GM12878 (cell line): Measurements from ENCODE around the gene TNFRSF1A. TPM values are rescaled to one million over a fixed set of nuclear protein-coding genes. Genes with fewer than 3 reads are reported as not detected.

Source experiments
- ATAC-seq: fragments of 200-7000 bp; cut with Tn5 transposase; 3 replicates; pipeline ENCODE4 v1.9.1; 2020; ENCODE audit warnings: mild to moderate bottlenecking, moderate library complexity
- BruUV-seq: library from RNA; stranded (reverse); fragments of 400-500 nt; replicated peaks from 2 replicates; lab custom pipeline; 2021; lab: Mats Ljungman, UMichigan
- CTCF ChIA-PET: fragments of 300-600 bp; sonication (Branson Sonifier 250); formaldehyde crosslinking; extraction: SDS; loops from one replicate; lab custom pipeline; 2021; ENCODE audit warnings: inconsistent platforms; lab: Yijun Ruan, JAX
- POLR2A ChIA-PET: fragments of 350-600 bp; formaldehyde crosslinking; extraction: SDS; loops from one replicate; lab custom pipeline; 2021; ENCODE audit warnings: inconsistent platforms; lab: Charles Lee
- RAD21 ChIA-PET: fragments of 300-600 bp; sonication (Branson Sonifier 250); formaldehyde crosslinking; loops from one replicate; lab custom pipeline; 2023; ENCODE audit warnings: antibody characterized with exemption; ENCODE audit not compliant: unreplicated experiment; lab: Charles Lee
- SMC1A ChIA-PET: fragments of 300-600 bp; sonication (Branson Sonifier 250); formaldehyde crosslinking; loops from one replicate; lab custom pipeline; 2023; ENCODE audit not compliant: unreplicated experiment, uncharacterized antibody; lab: Charles Lee
- DNase-seq: peaks from one replicate; pipeline ENCODE4 v3.0.0-alpha.2; 2011; ENCODE audit warnings: low read depth, low spot score
- FAIRE-seq: peaks from 3 replicates; lab custom pipeline; 2011; peaks lifted over from hg19 to GRCh38; lab: Jason Lieb, UNC
- H2AFZ ChIP-seq: 2 replicates; pipeline ENCODE4 v1.6.0; 2011; ENCODE audit warnings: low read depth, low read length, control low read depth; ENCODE audit not compliant: control insufficient read depth
- H3K27ac ChIP-seq: 2 replicates; pipeline ENCODE4 v1.5.1; 2011; ENCODE audit warnings: control low read depth; ENCODE audit not compliant: control insufficient read depth, insufficient read depth
- H3K27me3 ChIP-seq, 2 experiments: replicated peaks in 1 of 2; 2 replicates each; pipeline versions ENCODE4 v1.6.0 to v1.6.1; 2011; ENCODE audit warnings: low read length in 1 of 2; ENCODE audit not compliant: control insufficient read depth in 2 of 2, insufficient read depth in 2 of 2
- H3K36me3 ChIP-seq, 2 experiments: 2 replicates each; pipeline ENCODE4 v1.5.1; 2011; ENCODE audit warnings: low read length in 1 of 2; ENCODE audit not compliant: control insufficient read depth in 2 of 2, insufficient read depth in 2 of 2
- H3K4me1 ChIP-seq: 2 replicates; pipeline ENCODE4 v1.6.1; 2011; ENCODE audit warnings: mild to moderate bottlenecking, low read length, moderate library complexity, mixed read lengths; ENCODE audit not compliant: control insufficient read depth, insufficient read depth
- H3K4me2 ChIP-seq: 2 replicates; pipeline ENCODE4 v1.6.0; 2011; ENCODE audit warnings: control low read depth; ENCODE audit not compliant: control insufficient read depth, insufficient read depth
- H3K4me3 ChIP-seq: fragments of 200-600 bp; sonication (generic); 2 replicates; pipeline ENCODE4 v1.5.1; 2016
- H3K79me2 ChIP-seq: 2 replicates; pipeline ENCODE4 v1.6.0; 2011; ENCODE audit warnings: low read length; ENCODE audit not compliant: control insufficient read depth, insufficient read depth
- H3K9ac ChIP-seq: 2 replicates; pipeline ENCODE4 v1.8.0; 2011; ENCODE audit warnings: low read length, control low read depth, mixed read lengths; ENCODE audit not compliant: control insufficient read depth, insufficient read depth
- H3K9me3 ChIP-seq: replicated peaks from 3 replicates; pipeline ENCODE4 v1.5.1; 2011; ENCODE audit warnings: mild to moderate bottlenecking, low read length; ENCODE audit not compliant: control insufficient read depth, insufficient read depth
- H4K20me1 ChIP-seq: 2 replicates; pipeline ENCODE4 v1.6.0; 2011; ENCODE audit not compliant: control insufficient read depth, insufficient read depth
- CBFB ChIP-seq: IDR thresholded peaks from 2 replicates; pipeline ENCODE4 v1.6.1; 2016; ENCODE audit warnings: antibody characterized with exemption, low read depth
- CHD2 ChIP-seq: IDR thresholded peaks from 2 replicates; pipeline ENCODE4 v1.6.1; 2011; ENCODE audit warnings: low read depth, low read length, improper control_type of control experiment, borderline replicate concordance
- ETV6 ChIP-seq, 2 experiments: fragments of 450-650 bp in 1 of 2; IDR thresholded peaks in 1 of 2; conservative IDR thresholded peaks in 1 of 2; 2 replicates each; pipeline ENCODE4 v1.6.1; 2014; ENCODE audit warnings: antibody characterized with exemption in 1 of 2, borderline replicate concordance in 1 of 2, low read depth in 1 of 2, mild to moderate bottlenecking in 1 of 2, moderate library complexity in 1 of 2
- GABPA ChIP-seq: IDR thresholded peaks from 2 replicates; pipeline ENCODE4 v1.6.1; 2014; ENCODE audit warnings: antibody characterized with exemption, low read depth, mild to moderate bottlenecking, inconsistent platforms
- JUND ChIP-seq: IDR thresholded peaks from 2 replicates; pipeline ENCODE4 v1.6.1; 2012; ENCODE audit warnings: low read depth, mild to moderate bottlenecking, low read length, improper control_type of control experiment, moderate library complexity
- KDM1A ChIP-seq: fragments of 200-600 bp; sonication (generic); IDR thresholded peaks from 2 replicates; pipeline ENCODE4 v1.6.1; 2016; ENCODE audit warnings: borderline replicate concordance
- MAX ChIP-seq: IDR thresholded peaks from 2 replicates; pipeline ENCODE4 v1.6.1; 2012; ENCODE audit warnings: low read depth, low read length, improper control_type of control experiment
- POLR2AphosphoS2 ChIP-seq: IDR thresholded peaks from 2 replicates; pipeline ENCODE4 v1.6.1; 2011; ENCODE audit warnings: low read depth, mild to moderate bottlenecking, low read length, improper control_type of control experiment, moderate library complexity
- RAD21 ChIP-seq: IDR thresholded peaks from 2 replicates; pipeline ENCODE4 v1.6.1; 2011; ENCODE audit warnings: mild to moderate bottlenecking, low read depth, low read length, moderate library complexity; ENCODE audit not compliant: insufficient read depth
- ZNF274 ChIP-seq: IDR thresholded peaks from one replicate; pipeline ENCODE4 v1.8.0; 2011; ENCODE audit not compliant: insufficient read length, insufficient read depth
- WGBS: methylation state at CpG from one replicate; pipeline ENCODE4 v1.1.6; 2016; ENCODE audit warnings: low lambda C conversion rate; ENCODE audit not compliant: insufficient replicate concordance, insufficient coverage; ENCODE audit errors: missing lambda C conversion rate; 5-methylcytosine and 5-hydroxymethylcytosine counted together
- in situ Hi-C: fragments of 300-500 bp; cut with MboI; formaldehyde crosslinking; loops from 9 replicates; pipeline ENCODE4 v1.14.3; 2018; ENCODE audit warnings: mixed read lengths
- intact Hi-C: fragments of 100-400 bp; cut with micrococcal nuclease; formaldehyde crosslinking; loops from one replicate; pipeline ENCODE4 v1.14.2; 2022; ENCODE audit not compliant: unreplicated experiment
- polyA plus RNA-seq, 11 experiments: library from polyadenylated mRNA; depleted of rRNA in 4 of 11; unstranded in 6 of 11; stranded (reverse) in 5 of 11; fragments of >200 nt; fragmentation: Nextera tagmentation in 4 of 11; fragmentation: Illumina TruSeq in 1 of 11; extraction: Ambion mirVana in 4 of 11; extraction: Trizol in 1 of 11; gene quantifications; 1 replicate in 1 of 11; 2 replicates in 10 of 11; pipeline versions ENCODE4 v1.2.1 to v1.2.3, GENCODE V29; 2011 to 2016; ENCODE audit warnings: inconsistent platforms in 2 of 11, missing spikeins in 2 of 11, low read depth in 1 of 11
- total RNA-seq, 4 experiments: library from RNA; depleted of rRNA in 3 of 4; stranded (reverse); fragments of >200 nt in 3 of 4; fragmentation: Illumina TruSeq in 1 of 4; extraction: Trizol in 1 of 4; gene quantifications; 2 replicates each; pipeline versions ENCODE4 v1.2.1 to v1.2.3, GENCODE V29; 2013 to 2021
- TF ChIP-seq, protein P1 (sequence below): fragments of 450-650 bp; IDR thresholded peaks from 2 replicates; pipeline ENCODE4 v1.6.1; 2016; ENCODE audit warnings: mild to moderate bottlenecking
- TF ChIP-seq, protein P2 (sequence below): IDR thresholded peaks from 2 replicates; pipeline ENCODE4 v1.6.1; 2012; ENCODE audit warnings: mild to moderate bottlenecking, low read depth, low read length

Gene TNFRSF1A
- total and polyA plus RNA-seq, 10 of the 15 experiments (the other 5 are each of a cell fraction or from before 2014, with no cell fraction given) = 0.24 to 16.5 (median 13.0) TPM

DNA sequence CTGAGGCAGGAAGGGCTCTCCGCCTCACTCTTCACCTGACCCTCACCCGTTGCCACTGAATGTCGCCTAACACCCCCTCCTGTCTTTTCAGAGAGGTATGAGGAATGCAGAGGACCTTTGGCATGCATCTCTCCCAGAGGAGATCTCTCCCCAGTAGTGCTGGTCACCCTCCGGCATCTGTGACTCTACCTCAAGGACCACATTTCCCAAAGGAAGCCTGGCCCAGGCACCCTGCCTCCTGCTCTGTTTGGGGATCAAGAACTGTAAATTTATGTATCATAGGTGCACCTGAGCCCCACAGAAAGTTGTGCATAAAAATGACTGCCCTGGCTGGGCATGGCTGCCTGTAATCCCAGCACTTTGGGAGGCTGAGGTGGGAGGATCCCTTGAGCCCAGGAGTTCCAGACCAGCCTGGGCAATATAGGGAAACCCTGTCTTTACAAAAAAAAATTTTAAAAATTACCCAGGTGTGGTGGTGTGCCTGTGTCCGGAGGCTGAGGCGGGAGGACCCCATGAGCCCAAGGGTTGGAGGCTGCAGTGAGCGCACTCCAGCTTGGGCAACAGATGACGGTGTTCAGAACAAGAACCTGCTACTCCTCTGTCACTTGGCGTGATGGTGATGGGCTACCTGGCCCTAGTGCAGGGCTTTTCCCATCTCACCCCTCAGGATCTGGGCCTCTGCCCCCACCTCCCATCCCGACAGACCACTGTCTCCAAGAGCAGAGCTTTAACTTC, 13.7 kb downstream of the TNFRSF1A start:
- no peak overlapping the region for H3K27ac ChIP-seq
- no TSS peak for BruUV-seq
- H2AFZ ChIP-seq = no peak overlapping the region
- H3K79me2 ChIP-seq = no peaks in the 10 kb centered on the region
- H3K36me3 ChIP-seq = peaks cover 6 to 8% of the 10 kb centered on the region in 2 experiments; a peak in 3 of 4 replicates
- no peaks in the 10 kb centered on the region for H3K27me3 ChIP-seq
- SMC1A ChIA-PET = interaction anchor here (1.4 to 3.4 kb wide), 3 partner anchors 12 to 211 kb away, joined by 4 to 14 read pairs (median 6); no protein-coding TSS in a partner anchor
- in situ Hi-C loops (no loop called here), intact Hi-C loops (no loop called here)
- 74% methylated on average over 9 of the region's 10 CpGs for WGBS
- no peak overlapping the region for H3K4me2 ChIP-seq
- H4K20me1 ChIP-seq = no peaks in the 10 kb centered on the region
- POLR2A ChIA-PET = interaction anchor here (1.1 to 3.4 kb wide), 3 partner anchors 8 to 119 kb away, joined by 3 to 15 read pairs (median 12); no protein-coding TSS in a partner anchor
- no peak overlapping the region for H3K4me3 ChIP-seq
- RAD21 ChIA-PET = no interaction called here
- no peaks in the 10 kb centered on the region for H3K9me3 ChIP-seq
- TF ChIP-seq GABPA (no peak), MAX (no peak), CHD2 (no peak), ETV6 (conservative IDR thresholded peaks at IDR 0.05 in 1 of 2, IDR thresholded peaks at IDR 0.05 in 1 of 2; ENCODE audit: borderline replicate concordance in 1 of 2, low read depth in 1 of 2) (no peak), RAD21 (no peak), CBFB (no peak), POLR2AphosphoS2 (no peak), KDM1A (no peak), JUND (no peak), ZNF274 (no peak)
- TF ChIP-seq, protein P1, sequence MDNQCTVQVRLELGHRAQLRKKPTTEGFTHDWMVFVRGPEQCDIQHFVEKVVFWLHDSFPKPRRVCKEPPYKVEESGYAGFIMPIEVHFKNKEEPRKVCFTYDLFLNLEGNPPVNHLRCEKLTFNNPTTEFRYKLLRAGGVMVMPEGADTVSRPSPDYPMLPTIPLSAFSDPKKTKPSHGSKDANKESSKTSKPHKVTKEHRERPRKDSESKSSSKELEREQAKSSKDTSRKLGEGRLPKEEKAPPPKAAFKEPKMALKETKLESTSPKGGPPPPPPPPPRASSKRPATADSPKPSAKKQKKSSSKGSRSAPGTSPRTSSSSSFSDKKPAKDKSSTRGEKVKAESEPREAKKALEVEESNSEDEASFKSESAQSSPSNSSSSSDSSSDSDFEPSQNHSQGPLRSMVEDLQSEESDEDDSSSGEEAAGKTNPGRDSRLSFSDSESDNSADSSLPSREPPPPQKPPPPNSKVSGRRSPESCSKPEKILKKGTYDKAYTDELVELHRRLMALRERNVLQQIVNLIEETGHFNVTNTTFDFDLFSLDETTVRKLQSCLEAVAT = no peak
- TF ChIP-seq, protein P2, sequence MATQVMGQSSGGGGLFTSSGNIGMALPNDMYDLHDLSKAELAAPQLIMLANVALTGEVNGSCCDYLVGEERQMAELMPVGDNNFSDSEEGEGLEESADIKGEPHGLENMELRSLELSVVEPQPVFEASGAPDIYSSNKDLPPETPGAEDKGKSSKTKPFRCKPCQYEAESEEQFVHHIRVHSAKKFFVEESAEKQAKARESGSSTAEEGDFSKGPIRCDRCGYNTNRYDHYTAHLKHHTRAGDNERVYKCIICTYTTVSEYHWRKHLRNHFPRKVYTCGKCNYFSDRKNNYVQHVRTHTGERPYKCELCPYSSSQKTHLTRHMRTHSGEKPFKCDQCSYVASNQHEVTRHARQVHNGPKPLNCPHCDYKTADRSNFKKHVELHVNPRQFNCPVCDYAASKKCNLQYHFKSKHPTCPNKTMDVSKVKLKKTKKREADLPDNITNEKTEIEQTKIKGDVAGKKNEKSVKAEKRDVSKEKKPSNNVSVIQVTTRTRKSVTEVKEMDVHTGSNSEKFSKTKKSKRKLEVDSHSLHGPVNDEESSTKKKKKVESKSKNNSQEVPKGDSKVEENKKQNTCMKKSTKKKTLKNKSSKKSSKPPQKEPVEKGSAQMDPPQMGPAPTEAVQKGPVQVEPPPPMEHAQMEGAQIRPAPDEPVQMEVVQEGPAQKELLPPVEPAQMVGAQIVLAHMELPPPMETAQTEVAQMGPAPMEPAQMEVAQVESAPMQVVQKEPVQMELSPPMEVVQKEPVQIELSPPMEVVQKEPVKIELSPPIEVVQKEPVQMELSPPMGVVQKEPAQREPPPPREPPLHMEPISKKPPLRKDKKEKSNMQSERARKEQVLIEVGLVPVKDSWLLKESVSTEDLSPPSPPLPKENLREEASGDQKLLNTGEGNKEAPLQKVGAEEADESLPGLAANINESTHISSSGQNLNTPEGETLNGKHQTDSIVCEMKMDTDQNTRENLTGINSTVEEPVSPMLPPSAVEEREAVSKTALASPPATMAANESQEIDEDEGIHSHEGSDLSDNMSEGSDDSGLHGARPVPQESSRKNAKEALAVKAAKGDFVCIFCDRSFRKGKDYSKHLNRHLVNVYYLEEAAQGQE = no peak
- H3K4me1 ChIP-seq = peaks cover 34% of the 10 kb centered on the region
- FAIRE-seq = no peak
- H3K9ac ChIP-seq = no peak overlapping the region
- CTCF ChIA-PET = interaction anchor here (2.5 to 4.3 kb wide), 4 partner anchors 11 to 137 kb away, joined by 16 to 23 read pairs (median 20); no protein-coding TSS in a partner anchor
- ATAC-seq = no peak
- DNase-seq = no peak
